RWPE1 (cell line): ENCODE data around the gene DNM3.
A peak's percentile ranks its signal among the peaks of the same experiment; 100 is the strongest.

Source experiments
- CTCF ChIA-PET: fragments of 350-600 bp; sonication (Branson Sonifier 250); formaldehyde crosslinking; extraction: SDS; loops from one replicate; lab custom pipeline; 2021; lab: Yijun Ruan, JAX
- POLR2A ChIA-PET: fragments of 400-600 bp; formaldehyde crosslinking; extraction: SDS; loops from one replicate; lab custom pipeline; 2020; ENCODE audit warnings: antibody characterized with exemption; ENCODE audit not compliant: low non-redundant PET; lab: Yijun Ruan, JAX
- DNase-seq: peaks from one replicate; pipeline ENCODE4 v3.0.0; 2012; ENCODE audit warnings: low spot score
- H3K27ac ChIP-seq: fragments of 450-650 bp; 2 replicates; pipeline ENCODE4 v1.5.1; 2017
- TF ChIP-seq, protein P1 (sequence below): fragments of 450-650 bp; conservative IDR thresholded peaks from 2 replicates; pipeline ENCODE4 v1.5.1; 2017; ENCODE audit warnings: low read depth, mild to moderate bottlenecking

The DNM3 gene

GRCh38 chr1:172149346-172149745 is 308.0 kb downstream of the DNM3 start:
- CTCF ChIA-PET: no interaction called here
- no peak overlapping the region for H3K27ac ChIP-seq
- DNase-seq: no peak
- TF ChIP-seq, protein P1, sequence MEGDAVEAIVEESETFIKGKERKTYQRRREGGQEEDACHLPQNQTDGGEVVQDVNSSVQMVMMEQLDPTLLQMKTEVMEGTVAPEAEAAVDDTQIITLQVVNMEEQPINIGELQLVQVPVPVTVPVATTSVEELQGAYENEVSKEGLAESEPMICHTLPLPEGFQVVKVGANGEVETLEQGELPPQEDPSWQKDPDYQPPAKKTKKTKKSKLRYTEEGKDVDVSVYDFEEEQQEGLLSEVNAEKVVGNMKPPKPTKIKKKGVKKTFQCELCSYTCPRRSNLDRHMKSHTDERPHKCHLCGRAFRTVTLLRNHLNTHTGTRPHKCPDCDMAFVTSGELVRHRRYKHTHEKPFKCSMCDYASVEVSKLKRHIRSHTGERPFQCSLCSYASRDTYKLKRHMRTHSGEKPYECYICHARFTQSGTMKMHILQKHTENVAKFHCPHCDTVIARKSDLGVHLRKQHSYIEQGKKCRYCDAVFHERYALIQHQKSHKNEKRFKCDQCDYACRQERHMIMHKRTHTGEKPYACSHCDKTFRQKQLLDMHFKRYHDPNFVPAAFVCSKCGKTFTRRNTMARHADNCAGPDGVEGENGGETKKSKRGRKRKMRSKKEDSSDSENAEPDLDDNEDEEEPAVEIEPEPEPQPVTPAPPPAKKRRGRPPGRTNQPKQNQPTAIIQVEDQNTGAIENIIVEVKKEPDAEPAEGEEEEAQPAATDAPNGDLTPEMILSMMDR: no peak
- POLR2A ChIA-PET: no interaction called here

GRCh38 chr1:172154551-172154950 is 313.3 kb downstream of the DNM3 start:
- ChIA-PET CTCF (no interaction called here), POLR2A (no interaction called here)
- peak; percentile 64 for DNase-seq
- TF ChIP-seq, protein P1: no peak
- H3K27ac ChIP-seq: no peak overlapping the region

- TF ChIP-seq, protein P1: no peak
- CTCF ChIA-PET: interaction anchor here (0.5 kb wide), 1 partner anchor 204 kb away, joined by 3 read pairs; no protein-coding TSS in a partner anchor
- no peak overlapping the region for H3K27ac ChIP-seq
- POLR2A ChIA-PET: no interaction called here
- no peak for DNase-seq
Observed at GRCh38 chr1:172155766-172156165, 314.5 kb downstream of the DNM3 start.

DNA sequence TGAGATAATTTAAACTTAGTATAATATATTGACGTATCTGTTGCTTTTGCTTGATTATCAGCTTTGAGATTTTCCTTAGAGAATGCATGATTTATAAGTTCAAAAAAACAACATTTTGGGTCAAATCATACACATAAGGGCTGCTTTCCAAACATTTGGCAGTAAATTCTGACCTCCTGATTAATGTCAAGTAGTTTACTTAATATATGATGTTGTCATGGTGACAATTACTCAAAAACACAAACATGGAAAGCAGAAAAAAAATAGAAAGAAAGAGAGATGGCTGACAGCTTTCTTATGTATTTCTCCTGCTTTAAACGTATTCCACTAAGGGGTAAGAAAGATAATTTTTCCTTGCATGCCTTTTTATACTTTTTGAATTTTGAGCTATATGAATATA is 320.9 kb downstream of the DNM3 start:
- ChIA-PET CTCF (no interaction called here), POLR2A (no interaction called here)

DNA sequence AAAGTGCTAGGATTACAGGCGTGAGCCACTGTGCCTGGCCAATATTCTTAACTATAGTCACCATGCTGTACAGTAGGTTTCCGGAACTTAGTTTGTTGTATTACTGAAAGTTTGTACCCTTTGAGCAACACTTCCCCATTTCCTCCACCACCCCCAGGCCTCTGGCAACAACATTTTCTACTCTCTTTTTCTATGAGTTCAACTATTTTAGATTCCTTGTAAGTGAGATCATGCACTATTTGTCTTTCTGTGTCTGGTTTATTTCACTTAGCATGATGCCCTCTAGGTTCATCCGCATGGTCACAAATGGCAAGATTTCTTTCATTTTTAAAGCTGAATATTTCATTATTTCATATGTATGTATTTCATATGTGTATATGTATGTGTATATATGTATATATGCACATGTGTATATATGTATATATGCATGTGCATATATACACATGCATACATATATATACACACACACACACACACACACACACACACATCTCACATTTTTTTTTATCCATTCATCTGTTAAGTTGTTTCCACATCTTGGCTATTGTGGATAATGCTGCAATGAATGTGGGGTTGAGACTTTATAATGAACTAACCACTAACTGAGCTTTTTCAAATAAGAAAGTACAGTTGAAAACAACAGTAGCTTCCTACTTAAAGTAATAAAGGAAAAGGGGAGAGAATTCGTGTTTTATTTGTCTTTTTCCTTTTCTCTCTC is 322.4 kb downstream of the DNM3 start:
- no peak overlapping the region for H3K27ac ChIP-seq
- POLR2A ChIA-PET: no interaction called here
- CTCF ChIA-PET: no interaction called here
- DNase-seq: no peak
- TF ChIP-seq, protein P1: no peak

More for the DNA sequence above, 320.9 kb downstream of the DNM3 start:
- H3K27ac ChIP-seq: no peak overlapping the region
- TF ChIP-seq, protein P1: no peak
- no peak for DNase-seq

- TF ChIP-seq, protein P1: no peak
- DNase-seq: no peak
- POLR2A ChIA-PET: no interaction called here
- CTCF ChIA-PET: no interaction called here
- H3K27ac ChIP-seq: no peak overlapping the region
Observed at GRCh38 chr1:172165403-172165802, 324.1 kb downstream of the DNM3 start.
